Testis (tissue), 2 donors: ENCODE data around the gene STAP2.

Experiments
- POLR2A ChIP-seq: fragments of 450-650 bp; IDR thresholded peaks from one replicate; pipeline ENCODE4 v1.6.1; 2017; ENCODE audit warnings: antibody characterized with exemption, mild to moderate bottlenecking, moderate library complexity
- TF ChIP-seq, protein P1 (sequence below), 3 experiments: fragments of 450-650 bp in 2 of 3; fragments of 200-600 bp in 1 of 3; sonication (generic) in 1 of 3; IDR thresholded peaks; one replicate each; pipeline ENCODE4 v1.5.1; 2016 to 2019; ENCODE audit warnings: antibody characterized with exemption in 3 of 3, mild to moderate bottlenecking in 2 of 3, moderate library complexity in 1 of 3

DNA sequence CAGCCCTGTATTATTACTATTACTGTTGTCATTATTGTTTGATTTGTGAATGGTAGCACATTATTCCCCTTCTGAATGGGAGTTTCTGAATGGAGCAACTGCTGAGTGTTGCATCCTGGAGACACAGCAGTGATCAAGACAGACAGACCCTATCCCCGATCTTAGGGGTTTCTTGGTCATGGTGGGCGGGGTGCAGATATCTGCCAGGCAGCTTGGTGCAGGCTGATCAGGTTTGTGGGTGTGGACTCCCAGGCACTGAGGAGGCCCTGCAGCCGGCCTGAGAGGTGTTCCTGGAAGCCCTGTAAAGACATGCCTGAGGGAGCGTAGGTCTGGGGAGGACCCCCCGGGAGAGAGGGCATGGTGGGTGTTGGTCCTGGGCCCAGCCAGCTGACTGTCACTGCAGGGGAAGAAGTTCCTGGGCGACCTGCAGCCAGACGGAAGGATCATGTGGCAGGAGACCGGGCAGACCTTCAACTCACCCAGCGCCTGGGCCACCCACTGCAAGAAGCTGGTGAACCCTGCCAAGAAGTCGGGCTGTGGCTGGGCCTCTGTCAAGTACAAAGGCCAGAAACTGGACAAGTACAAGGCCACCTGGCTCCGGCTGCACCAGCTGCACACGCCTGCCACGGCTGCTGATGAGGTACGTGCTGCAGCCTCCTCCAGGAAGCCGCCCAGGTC, 6.9 kb upstream of the STAP2 start:
- TF ChIP-seq, protein P1, sequence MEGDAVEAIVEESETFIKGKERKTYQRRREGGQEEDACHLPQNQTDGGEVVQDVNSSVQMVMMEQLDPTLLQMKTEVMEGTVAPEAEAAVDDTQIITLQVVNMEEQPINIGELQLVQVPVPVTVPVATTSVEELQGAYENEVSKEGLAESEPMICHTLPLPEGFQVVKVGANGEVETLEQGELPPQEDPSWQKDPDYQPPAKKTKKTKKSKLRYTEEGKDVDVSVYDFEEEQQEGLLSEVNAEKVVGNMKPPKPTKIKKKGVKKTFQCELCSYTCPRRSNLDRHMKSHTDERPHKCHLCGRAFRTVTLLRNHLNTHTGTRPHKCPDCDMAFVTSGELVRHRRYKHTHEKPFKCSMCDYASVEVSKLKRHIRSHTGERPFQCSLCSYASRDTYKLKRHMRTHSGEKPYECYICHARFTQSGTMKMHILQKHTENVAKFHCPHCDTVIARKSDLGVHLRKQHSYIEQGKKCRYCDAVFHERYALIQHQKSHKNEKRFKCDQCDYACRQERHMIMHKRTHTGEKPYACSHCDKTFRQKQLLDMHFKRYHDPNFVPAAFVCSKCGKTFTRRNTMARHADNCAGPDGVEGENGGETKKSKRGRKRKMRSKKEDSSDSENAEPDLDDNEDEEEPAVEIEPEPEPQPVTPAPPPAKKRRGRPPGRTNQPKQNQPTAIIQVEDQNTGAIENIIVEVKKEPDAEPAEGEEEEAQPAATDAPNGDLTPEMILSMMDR (IDR thresholded peaks at IDR 0.05), result no peak
- TF ChIP-seq POLR2A, result no peak
